HG03135 (cell line): ENCODE measurements around the gene TSHZ2.
"Not testable (repeated sequence)": the region's sequence is repeated elsewhere in the genome, so short reads cannot be mapped to it uniquely, and the experiment has no call there.

Experiments used
- ATAC-seq: cut with Tn5 transposase; IDR thresholded peaks from one replicate; pipeline ENCODE4 v1.9.1; 2021; ENCODE audit warnings: mild to moderate bottlenecking, moderate library complexity; ENCODE audit not compliant: unreplicated experiment

Gene TSHZ2

GRCh38 chr20:53426766-53427312 is 454.7 kb downstream of the TSHZ2 start:
- ATAC-seq, result no peak

- no peak for ATAC-seq
Observed at GRCh38 chr20:53427951-53428350, 455.8 kb downstream of the TSHZ2 start.

- no peak for ATAC-seq
Observed at GRCh38 chr20:53428588-53428987, 456.4 kb downstream of the TSHZ2 start.

- no peak for ATAC-seq
Observed at GRCh38 chr20:53428996-53429395, 456.8 kb downstream of the TSHZ2 start.

- no peak for ATAC-seq
Observed at GRCh38 chr20:53434662-53435061, 462.5 kb downstream of the TSHZ2 start.

GRCh38 chr20:53436927-53437326 is 464.8 kb downstream of the TSHZ2 start:
- ATAC-seq, result not testable (repeated sequence)

- ATAC-seq, result no peak
Observed at GRCh38 chr20:53438368-53438767, 466.2 kb downstream of the TSHZ2 start.

GRCh38 chr20:53439046-53439445 is 466.9 kb downstream of the TSHZ2 start:
- ATAC-seq, result no peak

GRCh38 chr20:53439616-53440015 is 467.5 kb downstream of the TSHZ2 start:
- ATAC-seq, result no peak

GRCh38 chr20:53444401-53445149 is 472.4 kb downstream of the TSHZ2 start:
- ATAC-seq, result no peak

GRCh38 chr20:53445321-53445731 is 473.2 kb downstream of the TSHZ2 start:
- no peak for ATAC-seq

- no peak for ATAC-seq
Observed at GRCh38 chr20:53445932-53446331, 473.8 kb downstream of the TSHZ2 start.

GRCh38 chr20:53447316-53447715 is 475.2 kb downstream of the TSHZ2 start:
- ATAC-seq, result no peak

GRCh38 chr20:53448426-53448825 is 476.3 kb downstream of the TSHZ2 start:
- no peak for ATAC-seq

GRCh38 chr20:53448875-53449274 is 476.7 kb downstream of the TSHZ2 start:
- no peak for ATAC-seq

- no peak for ATAC-seq
Observed at GRCh38 chr20:53453076-53453475, 480.9 kb downstream of the TSHZ2 start.

GRCh38 chr20:53454675-53455276 is 482.6 kb downstream of the TSHZ2 start:
- ATAC-seq, result no peak

GRCh38 chr20:53463101-53463972 is 491.2 kb downstream of the TSHZ2 start:
- ATAC-seq, result no peak

GRCh38 chr20:53466279-53466678 is 494.1 kb downstream of the TSHZ2 start:
- ATAC-seq, result no peak

GRCh38 chr20:53468587-53468986 is 496.4 kb downstream of the TSHZ2 start:
- ATAC-seq, result no peak

GRCh38 chr20:53472859-53473258 is 500.7 kb downstream of the TSHZ2 start:
- not testable (repeated sequence) for ATAC-seq
